ENCODE data around the gene RAB34.
A peak's percentile ranks its signal among the peaks of the same experiment; 100 is the strongest.
"Not testable (repeated sequence)": the region's sequence is repeated elsewhere in the genome, so short reads cannot be mapped to it uniquely, and the experiment has no call there.

The RAB34 gene

GRCh38 chr17:28746611-28747050 is 29.0 kb upstream of the RAB34 start:
- DNase-seq (ENCODE audit: low read depth), result no peak

GRCh38 chr17:28745786-28746411 is 28.2 kb upstream of the RAB34 start:
- DNase-seq (ENCODE audit: low read depth), result no peak

GRCh38 chr17:28744972-28745785 is 27.5 kb upstream of the RAB34 start:
- DNase-seq (ENCODE audit: low read depth), result no peak

- DNase-seq (ENCODE audit: low read depth), result no peak
These were observed 26.7 kb upstream of the RAB34 start for GRCh38 chr17:28744104-28744971.

GRCh38 chr17:28743243-28744103 is 25.8 kb upstream of the RAB34 start, which contains the start of gene TRAF4:
Gene TRAF4 (plus strand): TSS chr17:28744011. CDS start chr17:28744113, 102 bp downstream.
- DNase-seq (ENCODE audit: low read depth), result peak; percentile 74

- DNase-seq (ENCODE audit: low read depth), result peak; percentile 98
These were observed 24.0 kb upstream of the RAB34 start for GRCh38 chr17:28741358-28742349.

- DNase-seq (ENCODE audit: low read depth), result no peak
These were observed 23.0 kb upstream of the RAB34 start for GRCh38 chr17:28740406-28741357.

- no peak for DNase-seq (ENCODE audit: low read depth)
These were observed 21.2 kb upstream of the RAB34 start for GRCh38 chr17:28738680-28739384.

- DNase-seq (ENCODE audit: low read depth), result no peak
These were observed 20.4 kb upstream of the RAB34 start for GRCh38 chr17:28737770-28738679.

GRCh38 chr17:28737316-28737715 is 19.6 kb upstream of the RAB34 start:
- no peak for DNase-seq (ENCODE audit: low read depth)

- DNase-seq (ENCODE audit: low read depth), result not testable (repeated sequence)
These were observed 18.5 kb upstream of the RAB34 start for GRCh38 chr17:28735913-28736769.

GRCh38 chr17:28735242-28735722 is 17.6 kb upstream of the RAB34 start:
- DNase-seq (ENCODE audit: low read depth), result no peak

- no peak for DNase-seq (ENCODE audit: low read depth)
These were observed 17.1 kb upstream of the RAB34 start for GRCh38 chr17:28734712-28735241.

- no peak for DNase-seq (ENCODE audit: low read depth)
These were observed 15.7 kb upstream of the RAB34 start for GRCh38 chr17:28733346-28733745.

- DNase-seq (ENCODE audit: low read depth), result no peak
These were observed 12.3 kb upstream of the RAB34 start for GRCh38 chr17:28729950-28730330.

All from CMK (cell line).